Endodermal cell (in vitro differentiated cells): Measurements from ENCODE around the gene NDOR1. TPM values are rescaled to one million over a fixed set of nuclear protein-coding genes. Genes with fewer than 3 reads are reported as not detected.
A peak's percentile ranks its signal among the peaks of the same experiment; 100 is the strongest.

Experiments
- DNase-seq: peaks from one replicate; pipeline ENCODE4 v3.0.0-alpha.2; 2017
- H3K27ac ChIP-seq: 2 replicates; pipeline ENCODE4 v1.5.1; 2013; ENCODE audit warnings: mild to moderate bottlenecking, low read depth, low read length, moderate library complexity
- H3K27me3 ChIP-seq: 2 replicates; pipeline ENCODE4 v1.6.1; 2013; ENCODE audit warnings: mild to moderate bottlenecking, low read length, moderate library complexity; ENCODE audit not compliant: insufficient read depth, control insufficient read depth, poor library complexity, severe bottlenecking
- H3K36me3 ChIP-seq: 2 replicates; pipeline ENCODE4 v1.7.0; 2013; ENCODE audit warnings: mild to moderate bottlenecking, low read length, moderate library complexity; ENCODE audit not compliant: control insufficient read depth, insufficient read depth
- H3K4me1 ChIP-seq: one replicate; pipeline ENCODE4 v1.7.0; 2013; ENCODE audit warnings: low read length; ENCODE audit not compliant: control insufficient read depth, insufficient read depth
- H3K4me3 ChIP-seq: 2 replicates; pipeline ENCODE4 v1.5.1; 2013; ENCODE audit warnings: mild to moderate bottlenecking, low read length, moderate library complexity
- H3K9ac ChIP-seq: 2 replicates; pipeline ENCODE4 v1.6.1; 2013; ENCODE audit warnings: mild to moderate bottlenecking, low read length, moderate library complexity; ENCODE audit not compliant: poor library complexity, severe bottlenecking; ENCODE audit errors: extremely low read depth
- H3K9me3 ChIP-seq: 2 replicates; pipeline ENCODE4 v1.6.1; 2013; ENCODE audit warnings: mild to moderate bottlenecking, low read length, moderate library complexity; ENCODE audit not compliant: control insufficient read depth
- H3K27ac Mint-ChIP-seq: 2 replicates; pipeline ENCODE4 v1.8.0; 2020; ENCODE audit warnings: mixed read lengths
- H3K27me3 Mint-ChIP-seq: 2 replicates; pipeline ENCODE4 v1.8.0; 2021; ENCODE audit warnings: mild to moderate bottlenecking, mixed read lengths; ENCODE audit not compliant: insufficient read depth
- H3K36me3 Mint-ChIP-seq: 2 replicates; pipeline ENCODE4 v1.8.0; 2020; ENCODE audit warnings: low read depth, mixed read lengths
- H3K4me1 Mint-ChIP-seq: 2 replicates; pipeline ENCODE4 v1.8.0; 2020; ENCODE audit warnings: mixed read lengths
- H3K4me3 Mint-ChIP-seq: 2 replicates; pipeline ENCODE4 v1.8.0; 2020; ENCODE audit warnings: mild to moderate bottlenecking, moderate library complexity, mixed read lengths
- H3K9me3 Mint-ChIP-seq: 2 replicates; pipeline ENCODE4 v1.8.0; 2020; ENCODE audit warnings: mild to moderate bottlenecking, mixed read lengths
- CTCF ChIP-seq: fragments of 200-600 bp; sonication (generic); conservative IDR thresholded peaks from 2 replicates; pipeline ENCODE4 v1.5.0; 2021; ENCODE audit warnings: antibody characterized with exemption, mild to moderate bottlenecking
- WGBS, 2 experiments: methylation state at CpG; one replicate each; pipeline versions ENCODE4 v1.1.5 to v1.1.7; 2013; ENCODE audit warnings: missing lambda C conversion rate in 2 of 2, mixed read lengths in 1 of 2; ENCODE audit not compliant: insufficient coverage in 1 of 2, insufficient read length in 1 of 2; 5-methylcytosine and 5-hydroxymethylcytosine counted together
- total RNA-seq, 2 donors: library from RNA; stranded (reverse); fragmentation: NEBNext Ultra II Directional in 1 of 2; extraction: Animal tissue kit (Norgen Biotek cat#: 25700) in 1 of 2; gene quantifications; 2 replicates in 1 of 2; 3 replicates in 1 of 2; pipeline ENCODE4 v1.2.1, GENCODE V29; 2021

NDOR1 gene
- total RNA-seq, 2 donors from 2014 or later: 39.2 to 41.4 TPM

GRCh38 chr9:137168904-137169856 lies 36.3 kb upstream of the NDOR1 start:
- H3K4me1 ChIP-seq: no peaks in the 10 kb centered on the region
- no peaks in the 10 kb centered on the region for H3K36me3 ChIP-seq
- H3K9me3 ChIP-seq: no peaks in the 10 kb centered on the region
- no peak overlapping the region for H3K9ac ChIP-seq
- no peaks in the 10 kb centered on the region for H3K9me3 Mint-ChIP-seq
- H3K4me3 Mint-ChIP-seq: peak overlapping the region; percentile 46
- no peaks in the 10 kb centered on the region for H3K4me1 Mint-ChIP-seq
- peak overlapping the region; percentile 77 for H3K4me3 ChIP-seq
- H3K27me3 Mint-ChIP-seq: peaks cover 82% of the 10 kb centered on the region
- no peak overlapping the region for H3K27ac ChIP-seq
- no peaks in the 10 kb centered on the region for H3K36me3 Mint-ChIP-seq
- WGBS, 2 experiments: 1% methylated on average over 66 to 124 of the region's 124 CpGs
- H3K27ac Mint-ChIP-seq: no peak overlapping the region
- peak; percentile 92 for DNase-seq
- TF ChIP-seq CTCF: peak; percentile 29
- peaks cover 98% of the 10 kb centered on the region for H3K27me3 ChIP-seq

- Mint-ChIP-seq H3K4me1 (no peaks in the 10 kb centered on the region), H3K36me3 (no peaks in the 10 kb centered on the region), H3K4me3 (peak within 1 kb of the TSS; percentile 46), H3K9me3 (no peaks in the 10 kb centered on the region), H3K27ac (no peak within 1 kb of the TSS), H3K27me3 (peaks cover 75% of the 10 kb centered on the region)
- peak within 1 kb of the TSS; percentile 77 for H3K4me3 ChIP-seq
- H3K9me3 ChIP-seq: no peaks in the 10 kb centered on the region
- H3K36me3 ChIP-seq: no peaks in the 10 kb centered on the region
- 14 to 26% methylated on average over 27 to 41 of the region's 41 CpGs for WGBS, 2 experiments
- H3K27ac ChIP-seq: no peak within 1 kb of the TSS
- no peak for TF ChIP-seq CTCF
- no peaks in the 10 kb centered on the region for H3K4me1 ChIP-seq
- DNase-seq: no peak
- H3K27me3 ChIP-seq: peaks cover 95% of the 10 kb centered on the region
- no peak within 1 kb of the TSS for H3K9ac ChIP-seq
These were observed 35.6 kb upstream of the NDOR1 start, which contains the start of gene LRRC26 for GRCh38 chr9:137169896-137170358. Gene LRRC26, minus strand, starts transcription at chr9:137170051. Its CDS starts 108 bp downstream, at chr9:137169943.

- Mint-ChIP-seq H3K4me1 (no peaks in the 10 kb centered on the region), H3K9me3 (no peaks in the 10 kb centered on the region), H3K36me3 (no peaks in the 10 kb centered on the region), H3K27ac (no peak overlapping the region), H3K27me3 (peaks cover 68% of the 10 kb centered on the region), H3K4me3 (no peak overlapping the region)
- no peak for DNase-seq
- Histone ChIP-seq H3K27me3 (peaks cover 95% of the 10 kb centered on the region), H3K9me3 (no peaks in the 10 kb centered on the region), H3K27ac (no peak overlapping the region), H3K4me3 (no peak overlapping the region), H3K36me3 (no peaks in the 10 kb centered on the region), H3K9ac (no peak overlapping the region), H3K4me1 (no peaks in the 10 kb centered on the region)
- no peak for TF ChIP-seq CTCF
- WGBS, 2 experiments: 63 to 70% methylated on average over 3 to 14 of the region's 14 CpGs
These were observed 34.9 kb upstream of the NDOR1 start for GRCh38 chr9:137170486-137171148.
